ENCODE measurements around the gene LINGO4.

GRCh38 chr1:151802372-151802771 lies 2.8 kb downstream of the LINGO4 start:
- TF ChIP-seq, protein P1, sequence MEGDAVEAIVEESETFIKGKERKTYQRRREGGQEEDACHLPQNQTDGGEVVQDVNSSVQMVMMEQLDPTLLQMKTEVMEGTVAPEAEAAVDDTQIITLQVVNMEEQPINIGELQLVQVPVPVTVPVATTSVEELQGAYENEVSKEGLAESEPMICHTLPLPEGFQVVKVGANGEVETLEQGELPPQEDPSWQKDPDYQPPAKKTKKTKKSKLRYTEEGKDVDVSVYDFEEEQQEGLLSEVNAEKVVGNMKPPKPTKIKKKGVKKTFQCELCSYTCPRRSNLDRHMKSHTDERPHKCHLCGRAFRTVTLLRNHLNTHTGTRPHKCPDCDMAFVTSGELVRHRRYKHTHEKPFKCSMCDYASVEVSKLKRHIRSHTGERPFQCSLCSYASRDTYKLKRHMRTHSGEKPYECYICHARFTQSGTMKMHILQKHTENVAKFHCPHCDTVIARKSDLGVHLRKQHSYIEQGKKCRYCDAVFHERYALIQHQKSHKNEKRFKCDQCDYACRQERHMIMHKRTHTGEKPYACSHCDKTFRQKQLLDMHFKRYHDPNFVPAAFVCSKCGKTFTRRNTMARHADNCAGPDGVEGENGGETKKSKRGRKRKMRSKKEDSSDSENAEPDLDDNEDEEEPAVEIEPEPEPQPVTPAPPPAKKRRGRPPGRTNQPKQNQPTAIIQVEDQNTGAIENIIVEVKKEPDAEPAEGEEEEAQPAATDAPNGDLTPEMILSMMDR (IDR thresholded peaks at IDR 0.05) = no peak
- TF ChIP-seq POLR2AphosphoS5 (IDR thresholded peaks at IDR 0.05) = no peak
- no peak for TF ChIP-seq POLR2A (IDR thresholded peaks at IDR 0.05)
